Stimulated activated CD4-positive, alpha-beta T cell treated with anti-CD3 and anti-CD28 coated beads, Interleukin-1b, Interleukin-23, amount 100 ng/mL, for 4 hours (primary cell): ENCODE data around the gene TGFA.
A peak's percentile ranks its signal among the peaks of the same experiment; 100 is the strongest.

ENCODE experiments used
- DNase-seq, 2 donors: peaks; one replicate each; pipeline ENCODE4 v3.0.0-alpha.2; 2020; ENCODE audit warnings: low read depth in 2 of 2

TGFA gene

DNA sequence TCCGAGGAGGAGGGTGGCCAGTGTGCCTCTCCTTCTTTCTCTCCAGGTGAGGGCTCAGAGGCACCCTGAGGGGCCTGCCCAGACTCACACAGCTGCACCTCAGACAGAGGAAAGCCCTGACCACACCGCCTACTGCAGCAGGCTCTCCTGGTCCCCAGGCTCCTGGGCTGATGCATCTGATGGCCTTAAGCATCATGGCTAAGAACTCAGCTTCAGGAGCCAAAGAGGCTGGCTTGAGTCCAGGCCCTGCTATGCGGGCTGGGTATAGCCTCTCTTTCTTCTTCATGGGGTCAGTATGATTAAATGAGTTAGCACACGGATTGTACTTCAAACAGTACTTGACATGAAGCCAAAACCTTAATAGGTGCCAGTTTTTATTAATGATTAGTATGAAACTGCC, 89.6 kb downstream of the TGFA start:
- DNase-seq: no peak

DNA sequence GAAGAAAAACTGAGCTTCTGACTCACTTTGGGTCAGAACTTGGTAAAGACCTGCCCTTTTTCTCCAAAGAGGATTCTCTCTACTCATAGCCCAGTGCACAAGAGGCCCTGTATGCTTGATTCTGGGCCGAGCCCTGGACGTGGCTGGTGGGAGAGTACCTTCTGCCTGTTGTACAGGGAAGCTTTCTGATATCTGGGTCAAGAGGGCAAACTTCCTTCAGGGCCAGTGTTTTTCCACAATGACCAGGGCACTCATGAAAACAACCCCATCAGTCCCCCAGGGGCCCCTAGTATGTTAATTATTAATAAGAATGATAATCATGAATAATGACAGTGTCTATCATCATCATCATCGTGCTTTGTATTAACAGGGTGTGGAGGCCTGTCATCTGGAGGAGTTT, 90.0 kb downstream of the TGFA start:
- DNase-seq: no peak

DNA sequence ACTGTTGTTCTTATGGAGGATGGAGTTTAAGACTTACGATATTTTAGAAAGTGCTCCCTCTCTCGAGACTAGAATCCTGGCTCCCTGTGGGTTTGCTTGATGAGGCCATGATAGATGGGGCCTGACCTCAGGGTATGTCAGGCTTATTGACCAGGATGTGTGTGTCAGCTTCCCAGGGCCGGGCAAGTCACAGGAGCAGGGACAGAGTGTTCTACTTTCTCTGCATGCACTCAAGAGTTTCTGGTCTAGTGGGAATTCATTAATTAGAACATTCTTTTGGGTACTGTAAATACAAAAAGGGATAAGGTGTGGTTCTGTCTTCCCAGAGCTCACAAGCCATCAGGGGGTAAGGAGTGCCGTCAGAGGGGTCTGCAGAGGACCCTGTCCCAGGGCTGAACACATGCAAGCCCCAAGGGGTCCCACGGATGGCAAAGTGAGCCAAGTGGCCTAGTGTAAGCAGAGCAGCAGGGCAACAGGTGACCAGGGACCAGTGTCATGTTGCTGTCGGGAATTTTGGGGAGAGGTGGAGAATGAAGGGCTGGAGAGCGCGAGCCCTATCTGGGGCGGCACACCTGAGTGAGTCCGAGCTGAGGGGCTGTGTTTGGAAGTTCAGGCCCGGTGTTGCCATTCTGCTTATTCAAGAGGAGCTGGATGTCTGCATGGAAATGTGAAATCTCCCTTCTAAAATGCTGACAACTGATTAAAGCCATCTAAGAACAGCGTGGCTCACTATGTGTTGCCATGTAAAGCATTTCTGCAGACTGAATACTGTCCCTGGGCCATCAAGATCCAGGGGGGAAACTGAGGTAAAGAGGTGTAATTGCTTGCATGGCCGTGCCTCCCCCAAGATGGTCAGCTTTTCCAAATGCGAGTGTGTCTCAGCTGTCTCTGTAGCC, 91.4 kb downstream of the TGFA start:
- no peak for DNase-seq

DNA sequence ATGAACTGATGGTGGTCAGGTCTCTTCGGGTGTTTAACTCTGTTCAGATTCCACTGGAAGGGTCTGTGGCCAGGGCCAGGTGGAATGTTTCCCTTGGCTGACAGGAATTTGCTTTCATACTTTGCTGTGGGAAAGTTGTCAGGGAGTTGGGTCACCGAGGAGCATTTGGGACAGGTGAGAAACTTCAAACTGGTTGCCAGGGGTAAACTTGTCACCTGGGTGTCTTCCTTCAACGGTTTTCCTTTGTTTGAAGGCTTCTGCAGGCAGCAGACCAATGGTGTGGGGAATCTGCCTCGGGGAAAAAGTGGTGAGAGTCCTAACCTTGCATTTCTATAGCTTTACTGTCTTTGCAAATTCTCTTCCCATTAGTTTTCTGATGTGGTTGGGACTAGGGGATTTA, 92.2 kb downstream of the TGFA start:
- DNase-seq: no peak

DNA sequence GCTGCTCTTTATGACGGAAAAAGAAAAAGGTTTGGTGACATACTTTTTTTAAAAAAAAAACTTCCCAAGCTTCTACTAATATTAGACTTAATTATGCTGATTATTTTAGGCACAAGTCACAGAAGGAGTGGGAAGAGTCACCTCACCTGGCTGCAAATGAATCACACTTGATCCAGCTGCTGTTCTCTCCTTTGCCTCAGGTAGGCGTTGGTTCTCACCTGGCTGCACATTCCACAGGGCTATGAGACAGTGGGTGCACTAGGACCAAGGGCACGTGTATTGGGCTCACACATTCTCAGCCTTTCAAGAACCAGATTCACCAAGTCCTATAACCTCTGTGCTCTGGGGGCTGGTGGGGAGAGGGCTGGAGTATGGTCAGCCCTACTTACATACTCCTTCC, 93.3 kb downstream of the TGFA start:
- no peak for DNase-seq

DNA sequence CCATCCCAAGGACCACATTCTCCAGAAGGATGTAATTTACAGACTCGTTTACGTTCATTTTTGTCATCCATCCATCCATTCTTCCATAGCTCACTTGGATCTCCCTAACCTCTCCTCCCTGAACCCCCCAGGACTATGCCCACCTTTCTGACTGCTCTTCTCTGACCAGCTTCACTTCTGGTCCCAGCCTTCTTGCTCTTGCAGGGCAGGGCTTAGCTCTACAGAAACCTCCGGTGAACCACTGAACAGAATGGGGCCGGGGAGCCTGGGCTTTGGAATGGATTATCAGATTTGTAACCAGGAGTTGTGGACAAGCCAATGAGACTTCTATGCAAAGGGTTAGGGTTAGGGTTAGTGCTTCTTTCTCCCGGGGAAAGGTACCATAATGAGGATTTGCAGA, 95.0 kb downstream of the TGFA start:
- no peak for DNase-seq

DNA sequence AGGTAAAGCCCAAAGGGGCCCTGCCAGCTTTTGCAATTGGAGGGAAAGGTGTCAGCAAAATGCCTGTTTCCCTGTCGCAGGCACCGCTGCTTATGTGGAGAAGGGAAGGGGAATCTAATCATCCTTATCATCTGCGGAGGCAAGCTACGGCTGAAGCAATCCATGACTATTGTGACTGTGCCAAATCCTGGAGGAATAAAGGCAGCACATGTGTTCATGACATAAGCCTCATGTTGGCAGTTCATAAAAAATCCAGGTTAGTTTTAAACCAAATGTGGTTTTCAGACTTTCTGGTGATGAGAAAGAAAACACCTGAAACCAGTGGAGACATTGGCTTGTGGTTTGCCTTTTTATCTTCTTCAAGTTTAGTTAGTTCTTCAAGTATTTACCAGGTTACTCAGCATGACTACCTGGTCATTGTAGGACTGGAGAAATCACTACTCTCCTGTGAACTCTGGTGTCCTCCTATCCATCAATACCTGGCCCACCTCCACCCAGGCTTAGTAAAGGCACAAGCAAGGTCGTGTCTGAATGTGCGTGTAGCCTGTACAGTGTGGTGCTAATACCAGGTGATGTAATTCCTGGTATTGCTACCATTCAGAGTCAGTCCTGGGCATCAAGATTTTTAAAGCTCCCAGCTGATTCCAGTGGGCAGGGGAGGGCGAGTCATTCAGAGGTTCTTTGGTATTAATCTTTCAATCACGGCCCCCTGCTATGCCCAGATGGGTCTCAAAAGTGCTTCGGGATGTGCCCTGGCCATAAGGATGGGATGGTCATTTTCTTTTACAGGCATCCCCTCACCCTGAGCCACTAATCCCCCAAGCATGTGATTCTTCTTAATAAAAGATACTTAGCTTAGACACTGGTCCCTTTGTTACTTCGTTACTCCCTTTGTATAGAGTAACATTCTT, 96.8 kb downstream of the TGFA start:
- no peak for DNase-seq

DNA sequence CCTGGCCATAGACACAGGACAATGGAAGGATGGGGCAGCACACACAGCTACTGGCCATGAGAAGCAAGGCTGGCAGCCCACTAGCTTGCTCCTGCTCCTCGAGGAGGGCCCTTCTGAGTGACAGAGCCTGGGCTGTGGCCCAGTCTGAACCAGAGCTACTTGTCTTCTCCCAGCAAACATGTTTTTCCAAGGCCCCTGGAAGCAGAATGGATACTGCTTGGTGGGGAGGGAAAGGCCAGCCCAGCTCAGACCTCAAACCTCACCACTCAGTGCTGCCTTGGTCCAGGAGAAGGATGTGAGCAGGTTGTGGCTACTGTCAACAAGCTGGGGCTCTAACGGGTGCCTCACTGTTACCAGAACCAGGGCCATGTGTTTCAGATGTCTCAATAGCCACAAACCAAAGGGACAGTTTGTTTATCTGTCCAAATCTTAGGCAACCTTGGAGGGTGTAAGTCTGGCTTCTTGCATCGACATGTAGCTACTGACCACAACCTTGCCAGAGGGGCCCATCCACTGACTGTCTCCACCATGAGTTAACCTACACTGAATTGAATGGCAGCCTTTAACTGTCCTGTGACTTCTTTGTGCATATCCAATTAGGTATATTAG, 98.6 kb downstream of the TGFA start:
- DNase-seq: no peak

DNA sequence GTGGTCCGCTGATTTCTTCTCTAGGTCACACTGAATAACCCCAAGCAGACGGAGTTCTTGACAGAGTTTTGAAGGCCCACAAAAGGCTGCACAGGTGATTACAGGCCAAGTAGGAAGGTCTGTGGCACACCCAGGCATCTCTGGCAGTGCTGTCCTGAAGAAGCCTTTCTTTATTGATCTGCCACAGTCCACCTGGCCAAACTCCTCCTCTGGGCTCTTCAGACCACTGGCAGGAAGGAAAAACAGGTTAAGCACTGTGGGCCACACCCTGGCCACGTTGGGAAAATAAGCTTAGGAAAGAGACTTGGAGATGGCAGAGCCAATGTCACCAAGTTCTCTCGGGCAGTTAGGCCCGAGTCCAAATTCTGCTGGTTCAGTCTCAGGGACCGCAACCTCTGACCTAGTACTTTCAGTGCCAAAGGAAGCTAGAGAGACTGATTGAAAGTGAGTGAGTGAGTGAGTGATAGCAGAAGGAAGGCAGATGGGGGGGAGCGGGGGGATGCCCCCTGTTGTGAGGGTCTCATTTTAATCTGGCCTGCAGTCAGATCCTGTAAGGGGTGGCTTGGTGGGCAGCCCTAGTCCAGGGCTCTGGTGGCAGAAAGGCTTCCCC, 102.9 kb downstream of the TGFA start:
- DNase-seq: no peak

DNA sequence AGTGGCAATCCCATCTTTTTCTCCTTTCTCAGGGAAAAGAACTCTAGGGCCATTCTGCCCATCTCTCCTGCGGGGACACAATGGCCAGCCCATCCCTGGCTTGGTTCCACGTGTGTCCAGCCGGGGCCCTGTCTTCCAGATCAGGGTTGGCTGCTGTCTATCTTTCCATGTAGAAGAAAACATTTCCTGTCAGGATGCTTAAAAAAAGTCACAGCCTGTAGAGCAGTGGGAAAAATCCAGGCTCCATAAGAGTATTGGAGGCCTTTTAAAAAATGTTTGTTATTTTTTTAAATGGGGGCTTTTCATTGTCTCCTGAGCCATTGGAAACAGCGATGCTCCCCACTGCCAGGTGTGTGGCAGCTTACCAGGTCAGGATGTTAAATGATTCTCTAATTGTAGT, 105.6 kb downstream of the TGFA start:
- no peak for DNase-seq

DNA sequence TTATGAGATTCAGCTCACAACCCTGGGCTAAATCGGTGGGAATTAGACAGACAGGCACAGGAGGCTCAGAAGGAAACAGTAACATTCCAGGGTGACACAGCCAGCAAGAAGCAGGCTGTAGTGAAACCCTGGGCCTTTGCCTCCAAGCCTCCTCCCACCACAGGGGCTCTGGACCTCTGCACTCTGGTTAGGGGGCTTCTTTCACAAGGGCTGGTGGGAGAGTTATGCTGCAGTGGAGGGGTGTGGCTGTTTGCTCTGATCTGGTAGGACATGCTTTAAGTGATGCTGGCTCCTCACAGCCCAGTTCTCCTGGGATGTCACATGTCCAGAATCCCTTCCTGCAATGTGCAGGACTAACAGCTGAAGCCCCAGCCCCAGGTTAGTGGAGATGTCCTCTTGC, 109.9 kb downstream of the TGFA start:
- no peak for DNase-seq

DNA sequence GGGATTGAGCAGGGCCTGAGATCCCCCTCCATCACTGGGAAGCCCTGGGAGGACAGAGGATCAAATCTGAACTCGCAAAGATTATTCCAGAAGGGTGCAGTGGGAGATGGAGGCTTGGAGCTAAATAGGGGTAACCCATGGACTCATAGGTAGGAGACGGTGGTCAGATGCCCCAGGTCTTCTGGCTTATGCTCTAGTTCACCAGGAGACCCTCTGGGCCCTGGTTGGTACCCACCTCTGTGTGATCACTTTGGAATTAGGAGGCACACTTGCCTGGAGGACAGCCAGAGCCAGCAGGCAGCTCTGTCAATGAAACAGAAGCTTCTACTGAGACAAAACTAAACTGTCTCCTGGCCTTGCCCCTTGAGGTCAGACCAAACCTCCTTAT, 110.6 kb downstream of the TGFA start:
- DNase-seq: no peak

DNA sequence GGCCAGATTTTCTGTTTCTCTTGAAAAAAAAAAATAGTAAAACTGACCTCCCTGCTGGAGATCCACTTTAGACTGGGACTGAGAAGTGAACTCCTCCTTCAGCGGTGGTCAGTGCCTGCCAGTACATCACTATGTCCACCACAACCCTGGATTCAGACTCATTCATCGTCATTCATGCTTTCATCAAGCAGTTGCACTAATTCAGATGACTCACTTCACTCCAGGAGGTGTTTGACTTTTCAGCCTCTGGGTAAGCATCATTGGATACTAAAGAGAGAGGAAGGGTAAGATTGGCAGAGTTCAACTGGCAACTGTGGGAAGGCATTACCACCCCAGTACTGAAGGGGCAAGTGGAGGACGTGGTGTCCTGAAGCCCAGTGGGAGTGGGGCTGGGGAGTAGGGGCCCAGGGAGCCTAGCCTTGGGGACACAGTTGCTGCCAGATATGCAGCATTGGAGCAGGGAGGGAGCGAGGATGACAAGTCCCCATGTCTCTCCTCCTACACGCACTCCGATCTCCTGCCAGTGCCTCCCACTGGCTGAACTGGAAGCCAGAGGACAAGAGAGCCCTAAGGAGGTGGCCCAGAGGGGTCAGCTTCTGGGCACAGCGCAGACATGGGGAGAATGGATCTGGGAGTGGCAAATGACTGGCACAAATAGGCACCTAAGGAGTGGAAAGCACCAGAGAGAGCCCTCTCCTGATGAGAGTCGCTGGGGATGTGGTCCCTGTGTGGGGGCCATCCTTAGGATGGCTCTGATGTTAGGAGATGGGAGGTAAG, 111.1 kb downstream of the TGFA start:
- no peak for DNase-seq

DNA sequence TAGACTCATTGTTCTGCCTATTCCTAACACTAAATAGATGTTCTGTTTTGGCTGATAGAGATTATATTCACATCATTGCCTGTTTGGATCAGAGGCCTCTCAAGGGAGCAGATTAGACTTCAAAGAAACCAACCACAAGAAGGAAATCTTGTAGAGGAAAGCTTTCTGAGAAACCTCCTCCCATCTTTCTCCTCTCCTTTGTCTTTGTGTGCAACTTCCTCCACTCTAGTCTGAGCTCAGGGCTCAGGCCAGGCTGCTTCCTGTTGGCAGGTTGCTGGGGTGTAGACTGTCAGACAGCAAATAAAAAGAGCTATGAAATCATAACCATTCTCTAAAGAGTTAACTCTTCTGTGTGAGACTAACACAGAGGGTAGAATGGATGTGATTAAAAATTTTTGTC, 113.0 kb downstream of the TGFA start:
- DNase-seq: peak in 1 of 2 donors; percentile 9

DNA sequence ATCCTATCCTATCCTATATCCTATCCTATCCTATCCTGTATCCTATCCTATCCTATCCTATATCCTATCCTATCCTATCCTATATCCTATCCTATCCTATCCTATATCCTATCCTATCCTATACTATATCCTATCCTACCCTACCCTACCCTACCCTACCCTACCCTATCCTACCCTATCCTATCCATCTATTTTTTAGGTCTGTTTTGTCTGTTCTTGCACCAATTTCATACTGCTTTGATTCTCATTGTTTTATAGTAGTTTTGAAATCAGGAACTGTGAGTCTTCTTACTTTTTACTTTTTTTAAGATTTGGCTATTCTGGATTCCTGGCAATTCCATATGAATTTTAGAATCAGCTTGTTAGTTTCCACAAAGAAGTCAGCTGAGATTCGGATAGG, 118.5 kb downstream of the TGFA start:
- DNase-seq: no peak

DNA sequence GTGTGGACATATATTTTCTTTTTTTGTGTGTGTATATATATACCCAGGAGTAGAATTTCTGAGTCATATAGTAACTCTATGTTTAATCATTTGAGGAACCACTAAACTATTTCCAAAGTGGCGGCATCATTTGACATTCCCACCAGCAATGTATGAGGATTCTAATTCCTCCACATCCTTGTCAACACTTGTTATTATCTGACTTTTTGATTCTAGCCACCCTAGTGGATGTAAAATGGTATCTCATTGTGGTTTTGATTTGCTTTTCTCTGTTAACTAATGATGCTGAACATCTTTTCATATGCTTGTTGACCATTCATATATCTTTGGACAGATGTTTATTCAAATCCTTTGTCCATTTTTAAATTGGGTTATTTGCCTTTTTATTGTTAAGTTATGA, 120.3 kb downstream of the TGFA start:
- no peak for DNase-seq

DNA sequence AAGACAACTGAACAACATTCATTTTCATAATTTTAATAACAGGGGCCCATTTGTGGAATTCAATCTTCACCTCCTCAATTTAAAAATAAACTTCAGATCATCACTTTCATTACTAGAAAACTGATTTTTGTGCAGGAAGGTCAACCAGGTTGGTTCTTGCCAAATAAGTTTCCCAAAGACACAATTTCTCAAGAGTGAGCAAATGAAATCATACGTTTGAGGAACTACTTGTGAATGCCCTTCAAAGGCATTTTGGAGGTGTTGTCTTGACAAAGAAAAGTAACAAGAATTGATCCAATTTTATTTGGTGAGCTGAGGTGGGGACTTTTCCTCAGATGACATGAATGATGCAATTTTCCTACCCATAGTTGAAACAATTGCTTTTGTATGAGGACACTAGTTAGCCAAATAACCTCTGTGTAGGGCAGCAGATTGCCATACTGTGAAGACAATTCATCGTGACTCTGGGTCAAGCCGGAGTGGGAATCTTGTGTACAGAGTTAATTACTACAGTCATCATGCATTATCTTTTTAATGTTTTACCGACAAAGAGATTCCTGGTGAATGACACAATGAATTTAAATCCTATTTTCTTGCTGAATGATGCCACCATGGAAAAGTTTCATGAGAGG, 121.8 kb downstream of the TGFA start:
- no peak for DNase-seq

DNA sequence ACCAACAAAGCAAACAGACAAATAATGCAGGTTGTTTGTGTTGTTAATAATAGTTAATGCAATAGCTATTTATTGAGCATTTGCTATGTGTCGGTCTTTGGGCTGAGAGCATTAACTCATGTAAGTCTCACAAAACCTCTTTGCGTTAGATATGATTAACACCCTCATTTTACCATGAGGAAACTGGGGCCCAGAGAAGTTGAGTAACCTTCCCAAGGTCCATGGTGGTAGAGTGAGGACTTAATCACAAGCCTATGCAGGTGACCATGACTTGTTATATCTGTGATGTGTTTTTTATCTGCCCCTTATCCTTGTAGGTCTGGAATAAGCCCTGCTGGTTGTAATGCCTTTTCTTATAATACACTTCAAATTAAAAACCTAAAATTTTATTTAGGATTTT, 127.3 kb downstream of the TGFA start:
- DNase-seq: no peak

DNA sequence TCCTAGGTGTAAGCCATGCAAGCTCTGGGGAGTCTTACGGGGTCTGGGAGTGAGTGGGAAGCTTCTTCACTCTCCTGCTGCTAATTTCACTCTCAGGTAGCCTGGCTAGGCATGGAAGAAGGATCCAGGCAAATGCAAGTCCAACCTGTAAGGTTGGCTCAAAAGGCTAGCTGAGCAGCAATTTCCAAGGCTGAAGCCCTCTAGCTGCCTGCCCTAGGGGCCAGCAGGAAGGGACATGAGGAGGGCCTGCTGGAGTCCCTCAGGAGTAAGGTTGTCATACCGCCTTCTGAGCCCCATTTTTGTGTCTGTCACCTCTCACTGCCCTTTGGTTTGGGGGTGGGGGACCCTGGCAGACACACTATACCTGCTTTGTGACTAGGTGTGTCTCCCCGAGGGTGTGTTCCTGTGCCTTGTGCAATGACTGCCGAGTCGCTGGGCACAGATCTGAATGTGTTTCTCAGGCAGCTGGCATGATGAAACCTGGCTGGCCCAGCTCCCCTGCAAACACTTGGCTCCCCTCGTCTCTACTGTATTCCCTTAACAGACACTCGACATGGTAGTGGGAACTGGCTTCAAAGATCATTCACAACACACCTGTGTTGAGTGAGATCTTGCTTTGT, 127.8 kb downstream of the TGFA start:
- no peak for DNase-seq

DNA sequence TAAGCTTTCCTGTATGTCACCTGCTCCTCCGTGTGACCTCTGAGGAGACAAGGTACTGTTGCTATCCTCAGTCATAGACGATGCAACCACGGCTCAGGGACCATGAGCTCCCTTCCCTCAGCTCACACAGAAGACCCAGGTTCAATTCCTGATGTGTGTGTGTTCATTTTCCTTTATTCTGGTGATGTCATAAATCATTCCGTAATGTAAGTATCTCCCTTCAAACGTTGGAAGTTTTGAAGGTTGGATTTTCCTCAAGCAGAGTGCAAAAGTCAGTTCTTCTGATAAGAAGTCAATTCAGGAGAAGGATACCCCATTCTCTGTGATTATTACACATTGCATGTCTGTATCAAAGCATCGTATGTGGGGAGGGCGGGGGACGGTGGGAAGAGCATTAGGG, 132.9 kb downstream of the TGFA start:
- no peak for DNase-seq
